PC-3 (cell line): Measurements from ENCODE around the gene TRDN.

Experiments
- EZH2phosphoT487 ChIP-seq: fragments of 300-600 bp; sonication (generic); IDR thresholded peaks from 2 replicates; pipeline ENCODE4 v1.6.1; 2018; ENCODE audit warnings: mild to moderate bottlenecking, antibody characterized with exemption, low read length, borderline replicate concordance
- TF ChIP-seq, protein P1 (sequence below): fragments of 300-600 bp; sonication (generic); conservative IDR thresholded peaks from 2 replicates; pipeline ENCODE4 v1.5.1; 2017; ENCODE audit warnings: antibody characterized with exemption, low read depth, mild to moderate bottlenecking, low read length

DNA sequence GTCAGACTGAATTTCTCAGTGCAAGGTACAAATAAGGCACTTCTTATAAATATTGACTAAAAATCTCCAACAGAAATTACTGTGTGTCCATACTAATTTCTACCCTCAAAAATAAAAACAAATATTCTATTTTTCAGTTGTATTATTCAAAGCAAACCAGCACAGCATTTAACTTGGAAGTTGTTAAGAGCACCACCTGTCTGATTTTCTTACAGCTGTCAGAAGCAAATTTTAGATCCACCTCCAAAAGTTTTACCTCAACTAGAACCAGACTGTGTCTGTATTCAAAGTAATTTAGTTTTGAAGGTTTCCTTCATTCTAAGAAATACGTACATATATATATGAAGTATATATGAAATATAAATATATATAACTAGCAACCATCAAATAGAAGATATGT lies 1.2 kb downstream of the TRDN start:
- TF ChIP-seq, protein P1, sequence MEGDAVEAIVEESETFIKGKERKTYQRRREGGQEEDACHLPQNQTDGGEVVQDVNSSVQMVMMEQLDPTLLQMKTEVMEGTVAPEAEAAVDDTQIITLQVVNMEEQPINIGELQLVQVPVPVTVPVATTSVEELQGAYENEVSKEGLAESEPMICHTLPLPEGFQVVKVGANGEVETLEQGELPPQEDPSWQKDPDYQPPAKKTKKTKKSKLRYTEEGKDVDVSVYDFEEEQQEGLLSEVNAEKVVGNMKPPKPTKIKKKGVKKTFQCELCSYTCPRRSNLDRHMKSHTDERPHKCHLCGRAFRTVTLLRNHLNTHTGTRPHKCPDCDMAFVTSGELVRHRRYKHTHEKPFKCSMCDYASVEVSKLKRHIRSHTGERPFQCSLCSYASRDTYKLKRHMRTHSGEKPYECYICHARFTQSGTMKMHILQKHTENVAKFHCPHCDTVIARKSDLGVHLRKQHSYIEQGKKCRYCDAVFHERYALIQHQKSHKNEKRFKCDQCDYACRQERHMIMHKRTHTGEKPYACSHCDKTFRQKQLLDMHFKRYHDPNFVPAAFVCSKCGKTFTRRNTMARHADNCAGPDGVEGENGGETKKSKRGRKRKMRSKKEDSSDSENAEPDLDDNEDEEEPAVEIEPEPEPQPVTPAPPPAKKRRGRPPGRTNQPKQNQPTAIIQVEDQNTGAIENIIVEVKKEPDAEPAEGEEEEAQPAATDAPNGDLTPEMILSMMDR: no peak
- no peak for TF ChIP-seq EZH2phosphoT487
